GM21390 (cell line): Measurements from ENCODE around the gene PLIN5.

Experiments used
- ATAC-seq: cut with Tn5 transposase; IDR thresholded peaks from one replicate; pipeline ENCODE4 v1.9.1; 2021; ENCODE audit not compliant: unreplicated experiment

The PLIN5 gene

GRCh38 chr19:4492337-4493103 is 42.5 kb downstream of the PLIN5 start:
- ATAC-seq, result no peak

DNA sequence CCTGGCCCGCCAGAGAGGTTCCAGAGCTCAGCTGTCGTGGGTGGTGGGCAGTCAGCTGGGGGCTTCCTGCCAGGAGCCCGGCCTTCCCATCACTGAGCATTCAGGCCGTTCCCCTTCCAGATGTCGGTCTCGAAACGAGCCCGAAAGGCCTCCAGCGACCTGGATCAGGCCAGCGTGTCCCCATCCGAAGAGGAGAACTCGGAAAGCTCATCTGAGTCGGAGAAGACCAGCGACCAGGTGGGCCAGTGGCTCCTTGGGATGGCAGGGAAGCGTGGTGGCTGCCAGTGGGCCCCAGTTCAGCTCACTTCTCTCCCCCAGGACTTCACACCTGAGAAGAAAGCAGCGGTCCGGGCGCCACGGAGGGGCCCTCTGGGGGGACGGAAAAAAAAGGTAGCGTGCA is 43.6 kb downstream of the PLIN5 start:
- ATAC-seq, result no peak

GRCh38 chr19:4488496-4488895 is 46.5 kb downstream of the PLIN5 start:
- ATAC-seq, result no peak

GRCh38 chr19:4487572-4487971 is 47.5 kb downstream of the PLIN5 start:
- ATAC-seq, result no peak

DNA sequence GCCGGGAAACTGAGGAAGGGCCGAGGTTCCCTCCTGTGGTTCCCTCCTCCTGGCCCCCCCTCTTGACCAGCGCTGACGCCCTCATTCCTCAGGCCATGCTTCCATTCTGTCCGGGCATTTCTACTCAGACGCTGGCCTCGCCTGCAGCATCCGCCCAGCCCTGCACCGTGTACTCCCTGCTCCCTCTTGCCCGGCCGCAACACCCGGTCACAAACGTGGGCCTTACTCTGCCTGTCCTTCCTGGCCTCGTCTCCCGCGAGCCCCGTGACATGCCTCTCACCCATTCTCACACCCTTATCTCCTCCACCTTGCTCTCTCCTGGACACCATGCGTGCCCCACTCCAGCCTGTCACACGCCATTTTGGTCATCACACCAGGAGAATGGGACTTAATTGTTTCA is 51.6 kb downstream of the PLIN5 start:
- no peak for ATAC-seq

DNA sequence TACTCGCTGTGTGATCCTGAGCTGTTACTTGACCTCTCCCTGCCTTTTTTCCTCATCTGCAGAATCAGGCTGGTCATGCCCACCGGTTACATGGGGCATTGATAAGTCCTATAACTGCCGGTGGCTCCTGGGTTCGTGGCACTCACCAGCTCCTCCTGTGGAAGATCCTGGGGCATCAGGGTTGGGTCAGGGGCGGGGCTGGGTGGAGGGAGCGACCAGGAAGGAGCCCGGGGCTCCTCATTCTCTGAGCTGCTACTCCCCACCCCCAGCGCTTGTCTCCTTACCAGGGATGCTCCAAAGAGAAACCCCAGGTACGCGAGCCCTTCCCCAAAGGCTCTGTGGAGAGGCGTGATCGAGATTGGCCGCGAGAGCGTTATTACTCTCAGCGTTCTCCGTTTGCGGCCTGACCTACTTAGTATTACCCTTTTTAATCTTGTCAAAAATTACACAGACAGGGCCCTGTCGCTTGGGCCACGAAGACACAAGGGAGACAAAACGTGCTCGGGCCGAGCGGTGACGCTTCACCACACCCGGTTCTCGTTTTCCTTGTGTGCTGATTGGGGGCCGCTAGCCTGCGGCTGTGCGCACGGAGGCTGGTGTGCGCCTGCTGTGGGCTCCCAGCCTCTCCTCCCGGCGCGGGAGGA is 52.2 kb downstream of the PLIN5 start:
- no peak for ATAC-seq

- ATAC-seq, result no peak
Observed at GRCh38 chr19:4477034-4477801, 57.8 kb downstream of the PLIN5 start.

DNA sequence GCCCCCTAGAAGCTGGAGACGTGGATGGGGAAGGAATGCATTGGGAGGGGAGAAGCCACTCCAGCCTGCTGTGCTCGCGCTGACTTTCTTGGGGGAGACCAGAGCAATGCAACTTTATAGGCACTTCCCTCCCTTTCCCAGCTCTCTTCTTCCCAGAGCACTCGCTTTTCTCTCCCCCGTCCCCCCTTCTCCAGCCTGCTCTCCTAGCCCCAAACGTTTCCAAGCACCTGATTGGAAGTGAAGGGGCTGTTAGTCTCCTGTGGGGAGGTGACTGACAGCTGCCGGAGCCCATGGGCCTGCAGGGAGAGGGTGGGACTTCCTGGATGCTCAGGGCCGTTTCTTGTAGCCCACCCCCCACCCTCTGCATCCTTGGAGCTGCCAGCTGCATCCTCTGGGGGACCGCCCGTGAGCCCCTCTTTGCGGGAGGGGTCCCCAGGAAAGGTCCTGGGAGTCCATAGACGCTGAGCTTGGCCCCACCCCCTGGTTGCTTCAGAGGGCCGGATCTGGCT is 60.5 kb downstream of the PLIN5 start:
- no peak for ATAC-seq

- no peak for ATAC-seq
Observed at GRCh38 chr19:4473763-4474513, 61.1 kb downstream of the PLIN5 start.

DNA sequence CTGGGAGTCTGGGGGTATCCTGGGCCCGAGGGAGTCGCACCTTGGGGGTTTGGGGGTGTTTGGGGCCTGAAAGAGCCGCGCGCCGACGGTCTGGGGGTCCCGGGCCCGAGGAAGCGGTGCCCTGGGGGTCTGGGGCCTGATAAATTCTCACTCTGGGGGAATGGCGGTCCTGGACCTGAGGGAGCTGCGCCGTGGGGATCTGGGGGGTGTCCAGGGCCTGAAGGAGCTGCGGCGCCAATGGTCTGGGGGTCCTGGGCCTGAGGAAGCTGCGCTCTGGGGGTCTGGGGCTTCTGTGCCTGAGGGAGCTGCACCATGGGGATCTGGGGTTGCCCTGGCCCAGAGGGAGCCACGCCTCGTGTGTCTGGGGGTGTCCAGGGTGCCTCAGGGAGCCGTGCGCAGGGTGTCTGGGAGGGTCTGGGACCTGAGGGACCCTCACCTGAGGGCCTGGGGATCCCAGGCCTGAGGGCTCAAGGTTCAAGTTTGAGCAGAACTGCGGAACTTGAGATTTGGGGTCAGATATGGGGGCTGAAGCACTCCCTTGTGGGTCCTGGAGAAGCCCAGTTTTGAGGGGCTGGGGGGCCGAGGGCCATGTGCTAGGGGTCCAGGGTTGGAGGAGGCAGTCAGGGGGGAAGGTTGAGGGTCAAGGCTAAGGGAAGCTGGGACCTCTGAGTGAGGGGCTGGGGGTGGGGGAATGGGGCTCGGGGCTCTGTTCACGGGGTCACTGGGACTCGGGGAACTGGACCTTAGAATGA is 61.8 kb downstream of the PLIN5 start:
- no peak for ATAC-seq
